Spleen (tissue), 7 donors: ENCODE results near the gene CCDC148.
"Not testable (repeated sequence)": the region's sequence is repeated elsewhere in the genome, so short reads cannot be mapped to it uniquely, and the experiment has no call there.

ENCODE experiments used
- POLR2A ChIP-seq, 3 donors: fragments of 450-650 bp; IDR thresholded peaks; one replicate each; pipeline ENCODE4 v1.5.1; 2017; ENCODE audit warnings: antibody characterized with exemption in 3 of 3, mild to moderate bottlenecking in 1 of 3
- TF ChIP-seq, protein P1 (sequence below), 11 experiments: fragments of 200-600 bp in 7 of 11; fragments of 450-650 bp in 4 of 11; sonication (generic) in 4 of 11; IDR thresholded peaks in 8 of 11; conservative IDR thresholded peaks in 3 of 11; 1 replicate in 7 of 11; 2 replicates in 4 of 11; pipeline versions ENCODE4 v1.4.0 to v1.8.0; 2016 to 2021; ENCODE audit warnings: antibody characterized with exemption in 11 of 11, inconsistent platforms in 4 of 11, mild to moderate bottlenecking in 1 of 11
- donor health status: DM: no; HTN: no; CAD: no; lungs with moderate emphysema.
- donor health status: DM: no; HTN: no; CAD: no.
- donor health status: DM: no; HTN: no; CAD: no.

DNA sequence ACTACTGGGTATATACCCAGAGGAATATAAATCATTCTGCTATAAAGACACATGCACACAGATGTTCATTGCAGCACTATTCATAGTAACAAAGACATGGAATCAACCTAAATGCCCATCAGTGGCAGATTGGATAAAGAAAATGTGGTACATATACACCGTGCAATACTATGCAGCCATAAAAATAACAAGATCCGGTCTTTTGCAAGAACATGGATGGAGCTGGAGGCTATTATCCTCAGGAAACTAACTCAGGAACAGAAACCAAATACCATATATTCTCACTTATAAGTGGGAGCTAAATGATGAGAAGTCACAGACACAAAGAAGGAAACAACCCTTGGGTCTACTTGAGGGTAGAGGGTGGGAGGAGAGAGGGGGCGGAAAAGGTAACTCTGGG is 16.7 kb upstream of the CCDC148 start:
- TF ChIP-seq, protein P1, sequence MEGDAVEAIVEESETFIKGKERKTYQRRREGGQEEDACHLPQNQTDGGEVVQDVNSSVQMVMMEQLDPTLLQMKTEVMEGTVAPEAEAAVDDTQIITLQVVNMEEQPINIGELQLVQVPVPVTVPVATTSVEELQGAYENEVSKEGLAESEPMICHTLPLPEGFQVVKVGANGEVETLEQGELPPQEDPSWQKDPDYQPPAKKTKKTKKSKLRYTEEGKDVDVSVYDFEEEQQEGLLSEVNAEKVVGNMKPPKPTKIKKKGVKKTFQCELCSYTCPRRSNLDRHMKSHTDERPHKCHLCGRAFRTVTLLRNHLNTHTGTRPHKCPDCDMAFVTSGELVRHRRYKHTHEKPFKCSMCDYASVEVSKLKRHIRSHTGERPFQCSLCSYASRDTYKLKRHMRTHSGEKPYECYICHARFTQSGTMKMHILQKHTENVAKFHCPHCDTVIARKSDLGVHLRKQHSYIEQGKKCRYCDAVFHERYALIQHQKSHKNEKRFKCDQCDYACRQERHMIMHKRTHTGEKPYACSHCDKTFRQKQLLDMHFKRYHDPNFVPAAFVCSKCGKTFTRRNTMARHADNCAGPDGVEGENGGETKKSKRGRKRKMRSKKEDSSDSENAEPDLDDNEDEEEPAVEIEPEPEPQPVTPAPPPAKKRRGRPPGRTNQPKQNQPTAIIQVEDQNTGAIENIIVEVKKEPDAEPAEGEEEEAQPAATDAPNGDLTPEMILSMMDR (IDR thresholded peaks at IDR 0.05 in 8 of 11, conservative IDR thresholded peaks at IDR 0.05 in 3 of 11), result not testable (repeated sequence)
- not testable (repeated sequence) for TF ChIP-seq POLR2A (IDR thresholded peaks at IDR 0.05)
